Mesenchymal stem cell (in vitro differentiated cells and primary cell): ENCODE results near the gene OVCH1.

Experiments used
- DNase-seq: peaks from one replicate; pipeline ENCODE4 v3.0.0-alpha.2; 2013
- H2AFZ ChIP-seq: one replicate; pipeline ENCODE4 v1.6.1; 2013; ENCODE audit warnings: low read depth, mild to moderate bottlenecking, control low read depth, inconsistent platforms, low read length, moderate library complexity
- H2AK5ac ChIP-seq: 2 replicates; pipeline ENCODE4 v1.6.1; 2013; ENCODE audit warnings: low read length, moderate library complexity, mild to moderate bottlenecking, inconsistent platforms; ENCODE audit not compliant: severe bottlenecking
- H2BK120ac ChIP-seq: one replicate; pipeline ENCODE4 v1.6.1; 2013; ENCODE audit warnings: low read depth, mild to moderate bottlenecking, inconsistent platforms, low read length, moderate library complexity
- H2BK12ac ChIP-seq, 2 experiments: one replicate each; pipeline ENCODE4 v1.6.1; 2013; ENCODE audit warnings: inconsistent platforms in 2 of 2, low read length in 2 of 2, mild to moderate bottlenecking in 2 of 2, moderate library complexity in 2 of 2, control low read depth in 1 of 2
- H2BK15ac ChIP-seq: one replicate; pipeline ENCODE4 v1.6.1; 2013; ENCODE audit warnings: mild to moderate bottlenecking, low read depth, inconsistent platforms; ENCODE audit not compliant: poor library complexity, severe bottlenecking
- H2BK5ac ChIP-seq: 2 replicates; pipeline ENCODE4 v1.6.1; 2013; ENCODE audit warnings: low read depth, mild to moderate bottlenecking, low read length, control low read depth, inconsistent platforms; ENCODE audit not compliant: poor library complexity, severe bottlenecking
- H3K14ac ChIP-seq, 2 experiments: one replicate each; pipeline ENCODE4 v1.6.1; 2013; ENCODE audit warnings: inconsistent platforms in 2 of 2, low read length in 2 of 2, control low read depth in 1 of 2, mild to moderate bottlenecking in 1 of 2, moderate library complexity in 1 of 2
- H3K18ac ChIP-seq, 2 experiments: one replicate each; pipeline ENCODE4 v1.6.1; 2013; ENCODE audit warnings: inconsistent platforms in 2 of 2, low read length in 2 of 2, control low read depth in 1 of 2, low read depth in 1 of 2, mild to moderate bottlenecking in 1 of 2
- H3K23ac ChIP-seq, 2 experiments: one replicate each; pipeline ENCODE4 v1.6.1; 2013; ENCODE audit warnings: inconsistent platforms in 2 of 2, low read length in 2 of 2, mild to moderate bottlenecking in 2 of 2, moderate library complexity in 2 of 2, control low read depth in 1 of 2
- H3K27ac ChIP-seq: 2 replicates; pipeline ENCODE4 v1.5.1; 2013; ENCODE audit warnings: mild to moderate bottlenecking, moderate library complexity, low read length, control low read depth, inconsistent platforms; ENCODE audit not compliant: poor library complexity, severe bottlenecking
- H3K27me3 ChIP-seq, 2 experiments: 2 replicates each; pipeline versions ENCODE4 v1.6.1 to v1.7.0; 2013; ENCODE audit warnings: low read length in 2 of 2, mild to moderate bottlenecking in 2 of 2, moderate library complexity in 2 of 2, control low read depth in 1 of 2, inconsistent platforms in 1 of 2; ENCODE audit not compliant: control insufficient read depth in 1 of 2, insufficient read depth in 1 of 2
- H3K36me3 ChIP-seq, 2 experiments: 2 replicates each; pipeline versions ENCODE4 v1.6.1 to v1.7.0; 2013; ENCODE audit warnings: low read length in 2 of 2, control low read depth in 1 of 2, inconsistent platforms in 1 of 2, low read depth in 1 of 2, mild to moderate bottlenecking in 1 of 2; ENCODE audit not compliant: insufficient read depth in 2 of 2, control insufficient read depth in 1 of 2
- H3K4ac ChIP-seq, 2 experiments: one replicate each; pipeline ENCODE4 v1.6.1; 2013; ENCODE audit warnings: inconsistent platforms in 2 of 2, low read length in 2 of 2, mild to moderate bottlenecking in 2 of 2, moderate library complexity in 2 of 2, control low read depth in 1 of 2, low read depth in 1 of 2
- H3K4me1 ChIP-seq: 2 replicates; pipeline ENCODE4 v1.6.1; 2013; ENCODE audit warnings: low read depth, low read length, control low read depth; ENCODE audit not compliant: control insufficient read depth, insufficient read depth
- H3K4me2 ChIP-seq: 2 replicates; pipeline ENCODE4 v1.6.1; 2013; ENCODE audit warnings: low read length, mild to moderate bottlenecking, inconsistent platforms; ENCODE audit not compliant: poor library complexity, severe bottlenecking
- H3K4me3 ChIP-seq, 2 experiments: 2 replicates each; pipeline versions ENCODE4 v1.5.1 to v1.7.0; 2013; ENCODE audit warnings: low read length in 2 of 2, mild to moderate bottlenecking in 2 of 2, control low read depth in 1 of 2, low read depth in 1 of 2; ENCODE audit not compliant: insufficient read depth in 1 of 2
- H3K79me1 ChIP-seq: replicated peaks from 2 replicates; pipeline ENCODE4 v1.6.1; 2013; ENCODE audit warnings: mild to moderate bottlenecking, control low read depth, low read length, inconsistent platforms; ENCODE audit not compliant: poor library complexity, severe bottlenecking
- H3K9ac ChIP-seq: 2 replicates; pipeline ENCODE4 v1.7.0; 2013; ENCODE audit warnings: mild to moderate bottlenecking, low read length, moderate library complexity
- H3K9me3 ChIP-seq: 2 replicates; pipeline ENCODE4 v1.7.0; 2013; ENCODE audit warnings: mild to moderate bottlenecking, low read length; ENCODE audit not compliant: control insufficient read depth
- H4K8ac ChIP-seq: one replicate; pipeline ENCODE4 v1.6.1; 2013; ENCODE audit warnings: inconsistent platforms, mild to moderate bottlenecking, low read length, moderate library complexity
- H4K91ac ChIP-seq: one replicate; pipeline ENCODE4 v1.6.1; 2013; ENCODE audit warnings: mild to moderate bottlenecking, low read length, inconsistent platforms
- WGBS: methylation state at CpG from one replicate; pipeline ENCODE4 v1.1.7; 2013; ENCODE audit warnings: mixed read lengths; 5-methylcytosine and 5-hydroxymethylcytosine counted together

OVCH1 gene

DNA sequence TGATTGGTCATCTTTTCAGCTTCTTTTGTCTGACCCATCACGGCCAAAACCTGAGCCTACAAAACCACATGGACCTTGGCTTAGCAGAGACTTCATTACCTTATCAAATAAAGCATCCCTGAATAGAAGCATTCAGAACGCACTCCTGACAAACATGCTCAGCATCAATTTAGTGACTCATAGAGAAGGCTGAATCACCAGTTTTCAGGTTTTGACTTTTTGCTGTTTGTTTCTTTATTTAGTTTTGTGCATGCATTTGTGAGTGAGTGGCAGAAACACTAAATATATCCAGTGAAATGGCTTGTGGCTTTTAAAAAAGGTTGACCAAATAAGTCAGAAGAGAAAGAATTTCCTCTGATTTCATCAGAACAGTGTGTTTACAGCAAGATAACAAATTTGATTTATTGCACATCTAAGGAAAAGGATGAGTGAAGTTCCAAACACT, 19.0 kb upstream of the OVCH1 start:
- no peaks in the 10 kb centered on the region for H3K79me1 ChIP-seq
- no peak overlapping the region for H3K18ac ChIP-seq
- H3K27ac ChIP-seq, result no peak overlapping the region
- no peak overlapping the region for H2AK5ac ChIP-seq
- H3K4me1 ChIP-seq, result no peaks in the 10 kb centered on the region
- no peak overlapping the region for H3K14ac ChIP-seq
- no peak overlapping the region for H3K4me3 ChIP-seq
- no peak overlapping the region for H4K8ac ChIP-seq
- H2AFZ ChIP-seq, result no peak overlapping the region
- H3K36me3 ChIP-seq, result peaks cover 0 to 51% of the 10 kb centered on the region in 2 experiments
- peak overlapping the region; percentile 6 for H3K9ac ChIP-seq
- no peak overlapping the region for H3K4me2 ChIP-seq
- H2BK15ac ChIP-seq, result no peak overlapping the region
- H3K23ac ChIP-seq, result no peak overlapping the region
- H3K27me3 ChIP-seq, result no peaks in the 10 kb centered on the region
- no peaks in the 10 kb centered on the region for H3K9me3 ChIP-seq
- WGBS, result 8% methylated on average over 2 of the region's 2 CpGs
- H3K4ac ChIP-seq, result no peak overlapping the region
- no peak overlapping the region for H2BK12ac ChIP-seq
- no peak overlapping the region for H2BK120ac ChIP-seq
- H2BK5ac ChIP-seq, result no peak overlapping the region
- peak; percentile 70 for DNase-seq
- H4K91ac ChIP-seq, result no peak overlapping the region

DNA sequence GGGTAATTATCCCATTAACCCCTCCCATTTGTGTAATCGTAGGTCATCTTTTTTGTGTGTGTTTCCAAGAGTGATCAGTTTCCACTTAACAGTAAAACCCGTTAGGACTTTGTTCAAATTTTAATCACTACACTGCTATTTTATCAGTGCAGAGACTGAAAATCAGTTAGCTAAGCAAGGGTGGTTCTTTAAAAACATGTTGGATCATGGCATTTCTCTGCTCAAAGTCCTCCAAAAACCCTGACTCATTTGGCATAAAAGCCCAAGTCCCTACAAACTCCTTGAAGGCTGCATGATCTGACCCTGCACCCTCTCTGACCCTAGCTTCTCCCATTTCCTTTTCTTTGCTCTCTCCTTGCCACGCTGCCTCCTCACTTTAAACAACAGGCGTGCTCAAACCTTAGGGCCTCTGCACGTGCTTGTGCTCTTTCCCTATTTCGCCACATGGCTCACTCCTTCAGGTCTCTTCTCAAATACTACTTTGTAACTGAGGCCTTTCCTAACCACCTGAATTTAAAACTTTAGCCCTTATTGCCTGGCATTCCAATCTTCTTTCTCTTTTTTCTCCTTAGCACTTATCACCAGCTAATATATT, 13.2 kb upstream of the OVCH1 start:
- Histone ChIP-seq H2BK5ac (no peak overlapping the region), H3K9me3 (no peaks in the 10 kb centered on the region), H3K4me2 (no peak overlapping the region)

DNA sequence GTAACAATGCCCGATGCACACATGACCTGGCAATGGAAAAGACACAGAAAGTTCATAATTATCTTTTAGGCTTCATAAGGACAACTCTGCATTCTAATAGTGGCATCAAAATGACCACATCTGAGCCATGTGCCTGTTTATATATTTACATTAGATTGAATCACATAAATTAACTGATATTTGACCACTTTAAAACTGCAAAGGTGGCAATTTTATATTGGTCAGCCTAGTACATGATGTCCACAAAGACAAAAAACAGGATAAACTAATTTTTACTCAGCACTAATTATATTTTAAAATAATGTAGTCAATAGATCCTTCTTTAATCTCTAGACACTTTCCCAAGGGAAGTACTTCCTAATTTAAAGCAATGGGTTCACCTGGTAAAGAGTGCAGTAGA, 12.0 kb upstream of the OVCH1 start:
- DNase-seq, result no peak
- no peak overlapping the region for H3K18ac ChIP-seq

More for the DNA sequence above, 13.2 kb upstream of the OVCH1 start:
- no peak overlapping the region for H3K18ac ChIP-seq
- no peaks in the 10 kb centered on the region for H3K27me3 ChIP-seq
- peak overlapping the region; percentile 7 for H3K9ac ChIP-seq
- no peaks in the 10 kb centered on the region for H3K79me1 ChIP-seq
- no peak overlapping the region for H2BK12ac ChIP-seq
- H3K4ac ChIP-seq, result no peak overlapping the region
- no peak for DNase-seq
- H4K8ac ChIP-seq, result no peak overlapping the region
- H3K4me1 ChIP-seq, result no peaks in the 10 kb centered on the region
- H3K4me3 ChIP-seq, result no peak overlapping the region
- peaks cover 0 to 38% of the 10 kb centered on the region in 2 experiments for H3K36me3 ChIP-seq
- H2BK15ac ChIP-seq, result no peak overlapping the region
- 80% methylated on average over 4 of the region's 6 CpGs for WGBS
- no peak overlapping the region for H2AK5ac ChIP-seq
- no peak overlapping the region for H3K14ac ChIP-seq
- H2BK120ac ChIP-seq, result no peak overlapping the region
- H3K27ac ChIP-seq, result no peak overlapping the region
- H4K91ac ChIP-seq, result no peak overlapping the region
- H2AFZ ChIP-seq, result no peak overlapping the region
- H3K23ac ChIP-seq, result no peak overlapping the region

DNA sequence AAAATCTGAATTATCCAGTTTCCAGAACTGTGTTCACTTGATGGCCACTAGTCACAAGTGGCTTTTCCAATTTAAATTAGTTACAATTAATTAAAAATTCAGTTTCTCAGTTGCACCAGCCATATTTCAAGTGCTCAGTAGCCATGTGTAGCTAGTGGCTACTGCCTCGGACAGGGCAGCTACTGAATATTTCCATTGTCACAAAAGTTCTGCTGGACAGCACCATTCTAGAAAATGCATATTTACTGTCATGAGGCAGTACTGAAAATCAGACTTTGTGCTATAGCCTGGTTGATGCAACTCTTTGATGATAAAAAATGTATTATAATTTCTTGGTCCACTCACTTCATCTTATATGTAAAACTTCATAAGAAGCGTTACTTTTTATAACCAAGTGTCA, 11.5 kb upstream of the OVCH1 start:
- H3K23ac ChIP-seq, result no peak overlapping the region
- no peaks in the 10 kb centered on the region for H3K9me3 ChIP-seq
- no peak overlapping the region for H3K4ac ChIP-seq
- H2BK5ac ChIP-seq, result no peak overlapping the region
- DNase-seq, result no peak
- no peaks in the 10 kb centered on the region for H3K4me1 ChIP-seq
- H2BK15ac ChIP-seq, result no peak overlapping the region
- no peaks in the 10 kb centered on the region for H3K79me1 ChIP-seq
- WGBS, result 95% methylated on average over 2 of the region's 2 CpGs
- H3K27me3 ChIP-seq, result no peaks in the 10 kb centered on the region
- H2BK12ac ChIP-seq, result no peak overlapping the region
- H3K4me2 ChIP-seq, result no peak overlapping the region
- no peak overlapping the region for H2AK5ac ChIP-seq
- H3K9ac ChIP-seq, result no peak overlapping the region
- H3K36me3 ChIP-seq, result peaks cover 0 to 46% of the 10 kb centered on the region in 2 experiments
- H4K8ac ChIP-seq, result no peak overlapping the region
- no peak overlapping the region for H2BK120ac ChIP-seq
- H3K18ac ChIP-seq, result no peak overlapping the region
- no peak overlapping the region for H3K4me3 ChIP-seq
- no peak overlapping the region for H4K91ac ChIP-seq
- H3K14ac ChIP-seq, result no peak overlapping the region
- H3K27ac ChIP-seq, result no peak overlapping the region
- no peak overlapping the region for H2AFZ ChIP-seq

More for the DNA sequence above, 12.0 kb upstream of the OVCH1 start:
- Histone ChIP-seq H2AK5ac (no peak overlapping the region), H4K8ac (no peak overlapping the region), H2BK12ac (no peak overlapping the region), H2BK5ac (no peak overlapping the region), H4K91ac (no peak overlapping the region), H3K9me3 (no peaks in the 10 kb centered on the region), H3K36me3 (peaks cover 0 to 46% of the 10 kb centered on the region in 2 experiments), H3K23ac (no peak overlapping the region), H2BK15ac (no peak overlapping the region), H3K4me1 (no peaks in the 10 kb centered on the region), H3K27ac (no peak overlapping the region), H3K79me1 (no peaks in the 10 kb centered on the region), H3K4ac (no peak overlapping the region), H2BK120ac (no peak overlapping the region), H2AFZ (no peak overlapping the region), H3K4me3 (no peak overlapping the region), H3K4me2 (no peak overlapping the region), H3K27me3 (no peaks in the 10 kb centered on the region), H3K14ac (no peak overlapping the region), H3K9ac (no peak overlapping the region)
- WGBS, result 100% methylated on average over 1 of the region's 1 CpG
